HepG2 (cell line): Measurements from ENCODE around the gene SRCIN1. TPM values are rescaled to one million over a fixed set of nuclear protein-coding genes. Genes with fewer than 3 reads are reported as not detected.

Experiments
- GMEB2 ChIP-seq: IDR thresholded peaks from 2 replicates; pipeline ENCODE4 v1.6.1; 2016; ENCODE audit warnings: missing biosample characterization, missing genetic modification reagents, low read depth
- GTF2F1 ChIP-seq: fragments of 150-350 bp; IDR thresholded peaks from 2 replicates; pipeline ENCODE4 v1.6.1; 2014; ENCODE audit warnings: low read length
- HNF4A ChIP-seq: sonication (generic); formaldehyde crosslinking; IDR thresholded peaks from 2 replicates; pipeline ENCODE4 v1.4.0; 2020; ENCODE audit warnings: missing genetic modification reagents
- MYPOP ChIP-seq: sonication (generic); formaldehyde crosslinking; IDR thresholded peaks from 2 replicates; pipeline ENCODE4 v1.8.1; 2023; ENCODE audit warnings: mild to moderate bottlenecking, moderate library complexity, missing genetic modification reagents
- NR0B2 ChIP-seq: sonication (generic); formaldehyde crosslinking; IDR thresholded peaks from 2 replicates; pipeline ENCODE4 v1.4.0; 2020; ENCODE audit warnings: mild to moderate bottlenecking, missing genetic modification reagents
- RBFOX2 ChIP-seq: fragments of 200-400 bp; formaldehyde crosslinking; IDR thresholded peaks from 2 replicates; pipeline ENCODE4 v1.6.1; 2017; ENCODE audit warnings: low read depth, mild to moderate bottlenecking, low read length
- TP53 ChIP-seq: sonication (generic); formaldehyde crosslinking; conservative IDR thresholded peaks from 2 replicates; pipeline ENCODE4 v1.4.0; 2020; ENCODE audit warnings: missing genetic modification reagents
- ZFX ChIP-seq: sonication (generic); formaldehyde crosslinking; IDR thresholded peaks from 2 replicates; pipeline ENCODE4 v1.4.0; 2020; ENCODE audit warnings: mild to moderate bottlenecking, low read depth, missing genetic modification reagents, moderate library complexity
- ZNF263 ChIP-seq: sonication (generic); formaldehyde crosslinking; IDR thresholded peaks from 2 replicates; pipeline ENCODE4 v1.4.0; 2020; ENCODE audit warnings: missing genetic modification reagents
- ZNF773 ChIP-seq: sonication (generic); formaldehyde crosslinking; IDR thresholded peaks from 2 replicates; pipeline ENCODE4 v1.4.0; 2020; ENCODE audit warnings: missing genetic modification reagents, borderline replicate concordance
- ZNF850 ChIP-seq: sonication (generic); formaldehyde crosslinking; conservative IDR thresholded peaks from 2 replicates; pipeline ENCODE4 v1.9.0; 2021; ENCODE audit warnings: mild to moderate bottlenecking, missing genetic modification reagents
- polyA plus RNA-seq, 8 experiments: library from polyadenylated mRNA; depleted of rRNA in 3 of 8; stranded (reverse) in 7 of 8; unstranded in 1 of 8; fragments of >200 nt; fragmentation: Illumina TruSeq in 4 of 8; extraction: Trizol in 4 of 8; gene quantifications; 2 replicates each; pipeline versions ENCODE4 v1.2.1 to v1.2.3, GENCODE V29; 2011 to 2016; ENCODE audit warnings: low read depth in 4 of 8, missing spikeins in 1 of 8, mixed read lengths in 1 of 8; ENCODE audit not compliant: insufficient read depth in 1 of 8
- total RNA-seq, 5 experiments: library from RNA; depleted of rRNA; stranded (reverse); fragments of >200 nt; fragmentation: Illumina TruSeq; extraction: Trizol; gene quantifications; 2 replicates each; pipeline ENCODE4 v1.2.3, GENCODE V29; 2016; ENCODE audit warnings: low read depth in 1 of 5
- TF ChIP-seq, protein P1 (sequence below), 2 experiments: sonication (generic) in 1 of 2; formaldehyde crosslinking in 1 of 2; IDR thresholded peaks; 2 replicates each; pipeline versions ENCODE4 v1.4.0 to v1.6.1; 2016 to 2020; ENCODE audit warnings: borderline replicate concordance in 1 of 2, low read depth in 1 of 2, mild to moderate bottlenecking in 1 of 2, missing genetic modification reagents in 1 of 2
- TF ChIP-seq, protein P2 (sequence below): sonication (generic); formaldehyde crosslinking; IDR thresholded peaks from 2 replicates; pipeline ENCODE4 v1.4.0; 2020; ENCODE audit warnings: missing genetic modification reagents

The SRCIN1 gene
- total and polyA plus RNA-seq, 2 of the 13 experiments (the other 11 are each of a cell fraction or from before 2014, with no cell fraction given): 1.2 to 9.6 TPM

DNA sequence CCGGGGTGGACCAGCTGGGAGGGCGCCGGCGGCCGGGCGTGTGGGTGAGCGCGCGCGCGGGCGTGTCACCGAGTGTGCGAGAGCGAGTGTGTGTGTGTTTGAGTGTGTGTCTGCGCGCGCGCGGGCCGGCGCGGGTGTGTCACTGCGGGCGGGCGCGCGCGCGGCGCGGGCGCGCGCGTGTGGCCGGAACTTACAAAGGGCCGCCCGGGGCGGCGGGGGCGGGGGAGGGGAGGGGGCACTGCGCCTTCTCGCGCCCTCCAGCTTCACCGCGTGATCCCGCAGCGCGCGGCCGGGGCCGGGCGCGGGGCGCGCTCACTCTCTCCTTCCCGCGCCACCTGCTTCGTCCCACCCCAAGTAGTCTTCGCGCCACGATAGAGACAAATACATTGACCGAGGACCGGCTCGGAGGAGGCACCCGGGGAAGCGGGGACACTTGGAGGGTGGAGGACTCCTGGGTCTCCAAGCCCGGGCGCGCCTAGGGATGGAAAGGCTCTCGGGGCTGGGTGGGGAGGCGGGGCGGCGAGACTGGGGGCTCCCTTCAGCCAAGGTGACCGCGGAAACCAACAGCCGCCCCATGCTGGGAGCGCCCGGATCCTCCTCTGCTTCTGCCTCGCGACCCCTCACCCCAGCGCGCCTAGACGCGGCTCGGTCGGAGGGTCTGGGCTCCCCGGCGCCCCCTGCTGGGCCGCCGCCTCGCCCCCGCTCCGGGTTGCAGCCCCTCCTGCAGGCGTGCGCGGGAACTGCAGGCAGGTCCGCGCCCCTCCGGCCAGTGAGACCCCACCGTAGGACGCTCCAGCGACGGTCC is at the start of gene SRCIN1 (continued):
- TF ChIP-seq, protein P1, sequence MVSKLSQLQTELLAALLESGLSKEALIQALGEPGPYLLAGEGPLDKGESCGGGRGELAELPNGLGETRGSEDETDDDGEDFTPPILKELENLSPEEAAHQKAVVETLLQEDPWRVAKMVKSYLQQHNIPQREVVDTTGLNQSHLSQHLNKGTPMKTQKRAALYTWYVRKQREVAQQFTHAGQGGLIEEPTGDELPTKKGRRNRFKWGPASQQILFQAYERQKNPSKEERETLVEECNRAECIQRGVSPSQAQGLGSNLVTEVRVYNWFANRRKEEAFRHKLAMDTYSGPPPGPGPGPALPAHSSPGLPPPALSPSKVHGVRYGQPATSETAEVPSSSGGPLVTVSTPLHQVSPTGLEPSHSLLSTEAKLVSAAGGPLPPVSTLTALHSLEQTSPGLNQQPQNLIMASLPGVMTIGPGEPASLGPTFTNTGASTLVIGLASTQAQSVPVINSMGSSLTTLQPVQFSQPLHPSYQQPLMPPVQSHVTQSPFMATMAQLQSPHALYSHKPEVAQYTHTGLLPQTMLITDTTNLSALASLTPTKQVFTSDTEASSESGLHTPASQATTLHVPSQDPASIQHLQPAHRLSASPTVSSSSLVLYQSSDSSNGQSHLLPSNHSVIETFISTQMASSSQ (IDR thresholded peaks at IDR 0.05; ENCODE audit: low read depth): no peak
- TF ChIP-seq, protein P1 (CRISPR knock-in tag; IDR thresholded peaks at IDR 0.05; ENCODE audit: borderline replicate concordance): peak; percentile 51; the same call in 1 of the 2 replicates
- no peak for TF ChIP-seq ZNF773
- no peak for TF ChIP-seq GMEB2 (CRISPR knock-in tag)
- peak; percentile 29; the same call in 1 of the 2 replicates for TF ChIP-seq ZFX (CRISPR knock-in tag)
- TF ChIP-seq TP53: 0 out of 2 replicates have a peak, but pooled peaks have one; percentile 16
- TF ChIP-seq MYPOP: peak; percentile 73; the same call in 1 of the 2 replicates
- TF ChIP-seq HNF4A: no peak; the same call in 1 of the 2 replicates
- TF ChIP-seq, protein P2, sequence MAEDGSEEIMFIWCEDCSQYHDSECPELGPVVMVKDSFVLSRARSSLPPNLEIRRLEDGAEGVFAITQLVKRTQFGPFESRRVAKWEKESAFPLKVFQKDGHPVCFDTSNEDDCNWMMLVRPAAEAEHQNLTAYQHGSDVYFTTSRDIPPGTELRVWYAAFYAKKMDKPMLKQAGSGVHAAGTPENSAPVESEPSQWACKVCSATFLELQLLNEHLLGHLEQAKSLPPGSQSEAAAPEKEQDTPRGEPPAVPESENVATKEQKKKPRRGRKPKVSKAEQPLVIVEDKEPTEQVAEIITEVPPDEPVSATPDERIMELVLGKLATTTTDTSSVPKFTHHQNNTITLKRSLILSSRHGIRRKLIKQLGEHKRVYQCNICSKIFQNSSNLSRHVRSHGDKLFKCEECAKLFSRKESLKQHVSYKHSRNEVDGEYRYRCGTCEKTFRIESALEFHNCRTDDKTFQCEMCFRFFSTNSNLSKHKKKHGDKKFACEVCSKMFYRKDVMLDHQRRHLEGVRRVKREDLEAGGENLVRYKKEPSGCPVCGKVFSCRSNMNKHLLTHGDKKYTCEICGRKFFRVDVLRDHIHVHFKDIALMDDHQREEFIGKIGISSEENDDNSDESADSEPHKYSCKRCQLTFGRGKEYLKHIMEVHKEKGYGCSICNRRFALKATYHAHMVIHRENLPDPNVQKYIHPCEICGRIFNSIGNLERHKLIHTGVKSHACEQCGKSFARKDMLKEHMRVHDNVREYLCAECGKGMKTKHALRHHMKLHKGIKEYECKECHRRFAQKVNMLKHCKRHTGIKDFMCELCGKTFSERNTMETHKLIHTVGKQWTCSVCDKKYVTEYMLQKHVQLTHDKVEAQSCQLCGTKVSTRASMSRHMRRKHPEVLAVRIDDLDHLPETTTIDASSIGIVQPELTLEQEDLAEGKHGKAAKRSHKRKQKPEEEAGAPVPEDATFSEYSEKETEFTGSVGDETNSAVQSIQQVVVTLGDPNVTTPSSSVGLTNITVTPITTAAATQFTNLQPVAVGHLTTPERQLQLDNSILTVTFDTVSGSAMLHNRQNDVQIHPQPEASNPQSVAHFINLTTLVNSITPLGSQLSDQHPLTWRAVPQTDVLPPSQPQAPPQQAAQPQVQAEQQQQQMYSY: no peak
- peak; percentile 70 for TF ChIP-seq ZNF263 (CRISPR knock-in tag)
- TF ChIP-seq NR0B2: 0 out of 2 replicates have a peak, but pooled peaks have one; percentile 58
- TF ChIP-seq GTF2F1: peak; percentile 16; the same call in 1 of the 2 replicates
- 0 out of 2 replicates have a peak, but pooled peaks have one; percentile 61 for TF ChIP-seq ZNF850 (CRISPR knock-in tag)
- peak; percentile 95 for TF ChIP-seq RBFOX2
